Stimulated activated CD8-positive, alpha-beta memory T cell treated with anti-CD3 and anti-CD28 coated beads, Interleukin-15, amount 100 ng/mL, for 48 hours (primary cell): Measurements from ENCODE around the gene CDK14.

ENCODE experiments used
- DNase-seq, 2 donors: peaks; one replicate each; pipeline ENCODE4 v3.0.0-alpha.2; 2020; ENCODE audit warnings: low read depth in 2 of 2

The CDK14 gene

GRCh38 chr7:90946730-90947501 is 350.8 kb downstream of the CDK14 start:
- no peak for DNase-seq

GRCh38 chr7:90948085-90948484 is 352.0 kb downstream of the CDK14 start:
- no peak for DNase-seq

DNA sequence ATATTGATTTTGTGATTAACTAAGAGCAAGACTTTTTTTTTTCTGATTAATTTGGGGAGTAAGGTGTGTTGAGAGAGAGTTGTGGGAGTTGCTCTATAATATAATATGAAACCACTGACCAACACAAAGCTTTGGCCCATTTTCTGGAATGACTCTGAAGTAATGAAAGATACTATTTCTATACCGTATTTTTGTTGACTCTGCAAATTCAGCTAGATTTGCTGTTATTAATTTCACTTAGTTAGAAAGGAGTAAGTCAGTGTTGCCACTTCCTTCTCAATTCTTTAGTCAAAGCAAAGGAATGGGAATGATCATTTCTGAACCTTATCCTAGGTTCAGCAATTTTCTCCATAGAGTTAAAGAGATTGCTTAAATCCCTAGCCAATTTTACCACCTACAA is 355.1 kb downstream of the CDK14 start:
- no peak for DNase-seq

- DNase-seq, result no peak
Measured at GRCh38 chr7:90951986-90952954, 356.1 kb downstream of the CDK14 start.

GRCh38 chr7:90955641-90956207 is 359.6 kb downstream of the CDK14 start:
- no peak for DNase-seq

GRCh38 chr7:90957883-90958282 is 361.8 kb downstream of the CDK14 start:
- no peak for DNase-seq

GRCh38 chr7:90958647-90959046 is 362.5 kb downstream of the CDK14 start:
- DNase-seq, result no peak

DNA sequence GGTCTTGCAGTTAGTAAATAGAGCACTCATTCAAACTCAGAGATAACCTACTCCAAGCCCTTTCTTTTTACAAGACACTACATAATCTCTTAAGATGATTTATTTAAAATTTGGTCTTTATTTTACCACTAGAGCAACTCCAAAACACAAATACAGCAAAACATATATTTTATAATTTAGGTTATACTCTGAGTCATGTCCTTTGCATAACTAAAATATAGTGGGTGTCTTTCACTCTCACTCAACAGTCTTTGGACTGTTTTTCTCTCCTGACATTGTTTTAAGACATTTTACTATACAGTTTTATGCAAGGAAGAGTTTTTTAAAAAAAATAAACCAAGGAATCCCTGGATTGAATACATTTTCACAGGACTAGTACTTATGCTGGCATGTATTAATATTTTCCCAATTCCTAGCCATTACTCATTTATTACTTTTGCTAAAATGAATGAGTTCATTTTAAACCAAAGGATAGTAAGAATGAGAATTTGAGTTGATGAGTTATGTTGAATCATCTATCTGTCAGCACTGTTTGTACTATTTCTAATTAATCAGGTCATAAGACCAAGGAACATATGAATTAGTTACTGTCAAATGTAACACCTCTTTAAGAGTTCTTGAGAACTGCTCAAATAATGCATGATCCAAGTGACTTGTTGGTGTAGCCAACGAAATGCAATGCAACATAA is 365.1 kb downstream of the CDK14 start:
- no peak for DNase-seq

- DNase-seq, result no peak
Measured at GRCh38 chr7:90965211-90965610, 369.1 kb downstream of the CDK14 start.

DNA sequence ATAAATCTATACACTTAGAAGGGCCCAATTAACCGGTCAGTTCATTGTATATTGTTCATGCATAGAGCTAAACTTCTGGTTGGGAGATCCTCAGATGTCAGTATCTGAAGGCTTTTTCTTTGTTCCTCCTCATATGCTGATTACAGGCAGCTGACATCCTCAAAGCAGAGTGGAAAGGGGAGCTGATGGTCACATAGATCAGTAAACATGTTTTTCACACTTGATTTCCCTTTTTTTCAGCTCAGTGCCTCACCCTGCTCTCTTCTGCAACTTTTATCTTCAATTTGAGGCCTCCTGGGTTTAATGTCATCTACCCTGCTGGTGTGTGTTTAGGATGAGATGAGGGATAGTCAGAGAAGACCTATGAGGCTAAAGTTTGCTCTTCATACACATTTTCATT is 370.2 kb downstream of the CDK14 start:
- DNase-seq, result no peak

DNA sequence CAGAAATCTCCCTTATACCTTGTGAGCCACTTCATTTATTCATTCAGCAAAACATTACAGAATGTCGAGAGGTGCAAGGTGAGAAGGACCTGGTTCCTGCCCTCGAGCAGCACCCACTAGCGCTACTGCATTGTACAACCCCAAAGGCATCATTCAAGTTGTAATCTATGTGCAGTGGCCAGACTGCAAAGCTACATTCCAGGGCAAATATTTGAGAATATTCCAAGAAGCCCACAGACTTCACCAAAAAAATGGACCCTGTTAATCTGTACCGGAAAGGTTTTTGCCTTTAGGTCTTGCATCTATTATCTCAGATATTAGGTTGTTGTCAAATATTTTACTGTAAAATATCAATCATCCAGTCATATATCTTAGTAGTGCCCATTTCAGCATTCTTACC is 372.8 kb downstream of the CDK14 start:
- no peak for DNase-seq

- DNase-seq, result no peak
Measured at GRCh38 chr7:90972906-90973550, 376.9 kb downstream of the CDK14 start.

DNA sequence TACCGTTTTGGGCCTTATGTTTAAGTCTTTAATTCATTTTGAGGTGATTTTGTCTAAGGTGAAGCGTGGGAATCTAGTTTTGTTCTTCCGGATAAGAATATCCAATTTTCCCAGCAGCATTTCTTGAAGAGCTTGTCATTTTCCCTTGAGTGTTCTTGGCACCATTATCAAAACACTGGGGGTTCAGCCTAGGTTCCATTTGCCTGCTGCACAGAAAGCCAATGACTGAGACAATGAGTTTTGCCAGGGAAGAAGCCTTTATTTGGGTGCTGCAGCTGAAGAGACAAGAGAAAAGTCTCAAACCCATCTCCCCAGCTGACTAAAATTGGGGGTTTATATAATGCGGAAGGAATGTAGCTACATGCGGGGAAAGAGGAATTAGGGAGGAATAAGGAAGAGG is 380.9 kb downstream of the CDK14 start:
- DNase-seq, result no peak

- DNase-seq, result no peak
Measured at GRCh38 chr7:90980545-90980944, 384.4 kb downstream of the CDK14 start.

GRCh38 chr7:90982228-90982627 is 386.1 kb downstream of the CDK14 start:
- DNase-seq, result no peak

GRCh38 chr7:90984692-90985091 is 388.6 kb downstream of the CDK14 start:
- DNase-seq, result no peak

DNA sequence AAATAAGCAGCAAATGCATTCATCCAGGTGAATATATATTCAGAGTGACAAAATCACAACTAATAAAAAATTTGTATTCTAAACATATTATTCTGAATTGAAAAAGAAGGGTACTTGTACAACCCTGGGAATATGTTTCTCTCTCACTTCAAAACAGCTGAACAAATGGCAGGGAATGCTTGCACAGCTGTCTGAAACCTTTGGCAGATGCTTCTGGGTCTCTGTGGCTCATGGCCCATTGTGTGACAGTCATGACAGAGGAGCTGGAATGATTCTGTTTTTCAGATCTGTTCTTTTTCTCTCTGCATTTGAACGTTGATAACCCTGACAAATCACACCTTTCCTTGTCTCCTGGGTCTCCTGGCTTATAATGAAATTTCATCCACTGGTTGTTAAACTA is 392.4 kb downstream of the CDK14 start:
- DNase-seq, result no peak

GRCh38 chr7:90988996-90989765 is 393.1 kb downstream of the CDK14 start:
- DNase-seq, result no peak

GRCh38 chr7:90994121-90994520 is 398.0 kb downstream of the CDK14 start:
- DNase-seq, result no peak

DNA sequence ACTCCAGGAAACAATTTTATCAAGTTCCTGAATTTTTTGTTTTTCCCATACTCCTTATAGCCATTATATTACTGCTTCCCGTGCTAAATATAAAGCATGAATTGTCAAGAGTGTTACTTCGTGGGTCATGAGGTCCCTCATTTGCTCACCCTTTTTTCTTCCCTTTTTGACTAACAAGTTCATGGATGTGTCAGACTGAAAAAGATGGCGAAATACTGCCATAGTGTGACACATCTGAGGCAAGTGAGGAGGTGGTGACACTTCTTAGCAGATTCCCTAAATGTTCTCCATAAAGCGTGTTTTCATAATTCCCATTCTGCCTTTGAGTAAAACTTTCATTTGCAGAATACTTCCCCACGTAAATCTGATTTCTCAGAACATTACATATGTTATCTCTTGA is 398.5 kb downstream of the CDK14 start:
- no peak for DNase-seq

GRCh38 chr7:90995996-90996395 is 399.9 kb downstream of the CDK14 start:
- DNase-seq, result no peak
